ENCODE data around the gene GRM1. TPM values are rescaled to one million over a fixed set of nuclear protein-coding genes. Genes with fewer than 3 reads are reported as not detected.

Gene GRM1
- total RNA-seq, 2 donors from 2014 or later: 0.57 to 0.62 TPM

DNA sequence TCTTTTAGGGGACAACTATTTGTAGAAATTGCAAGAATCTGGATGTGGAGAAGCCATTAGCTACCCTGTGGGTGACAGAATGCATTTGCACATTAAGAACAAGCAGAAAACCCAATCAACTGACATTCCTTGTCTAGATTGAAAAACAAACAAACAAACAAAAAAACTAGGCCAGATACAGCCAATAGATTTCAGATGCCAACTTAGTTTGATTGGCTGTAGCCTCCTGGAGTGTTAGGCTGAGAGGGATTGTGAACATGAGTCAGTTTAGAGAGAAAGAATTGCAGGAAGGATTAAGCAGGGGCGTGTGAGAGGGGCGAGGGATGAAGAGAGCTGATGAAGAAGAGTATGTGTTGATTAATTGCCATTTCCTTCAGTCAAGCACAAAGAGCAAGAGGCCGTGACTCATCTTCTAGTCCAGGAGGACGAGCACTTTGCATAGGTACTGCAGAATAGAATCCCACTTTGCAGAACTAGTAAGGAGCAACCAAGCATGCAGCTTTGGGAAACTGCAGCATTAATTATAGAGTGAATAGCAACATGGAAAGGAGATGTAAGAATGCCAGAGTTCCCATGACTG lies 326.7 kb downstream of the GRM1 start:
- H3K4me1 Mint-ChIP-seq: peaks cover 59% of the 10 kb centered on the region
- Histone ChIP-seq H3K9ac (ENCODE audit: extremely low read depth, low read length, poor library complexity, severe bottlenecking) (no peak overlapping the region), H3K27ac (ENCODE audit: low read depth, low read length) (no peak overlapping the region), H3K4me1 (ENCODE audit: control insufficient read depth, insufficient read depth, low read length) (peaks cover 15% of the 10 kb centered on the region), H3K27me3 (ENCODE audit: control insufficient read depth, insufficient read depth, low read length, poor library complexity, severe bottlenecking) (no peaks in the 10 kb centered on the region), H3K9me3 (ENCODE audit: control insufficient read depth, low read length) (peaks cover 4% of the 10 kb centered on the region), H3K4me3 (ENCODE audit: low read length) (peak overlapping the region; percentile 57), H3K36me3 (ENCODE audit: control insufficient read depth, insufficient read depth, low read length) (no peaks in the 10 kb centered on the region)
- TF ChIP-seq, protein P1, sequence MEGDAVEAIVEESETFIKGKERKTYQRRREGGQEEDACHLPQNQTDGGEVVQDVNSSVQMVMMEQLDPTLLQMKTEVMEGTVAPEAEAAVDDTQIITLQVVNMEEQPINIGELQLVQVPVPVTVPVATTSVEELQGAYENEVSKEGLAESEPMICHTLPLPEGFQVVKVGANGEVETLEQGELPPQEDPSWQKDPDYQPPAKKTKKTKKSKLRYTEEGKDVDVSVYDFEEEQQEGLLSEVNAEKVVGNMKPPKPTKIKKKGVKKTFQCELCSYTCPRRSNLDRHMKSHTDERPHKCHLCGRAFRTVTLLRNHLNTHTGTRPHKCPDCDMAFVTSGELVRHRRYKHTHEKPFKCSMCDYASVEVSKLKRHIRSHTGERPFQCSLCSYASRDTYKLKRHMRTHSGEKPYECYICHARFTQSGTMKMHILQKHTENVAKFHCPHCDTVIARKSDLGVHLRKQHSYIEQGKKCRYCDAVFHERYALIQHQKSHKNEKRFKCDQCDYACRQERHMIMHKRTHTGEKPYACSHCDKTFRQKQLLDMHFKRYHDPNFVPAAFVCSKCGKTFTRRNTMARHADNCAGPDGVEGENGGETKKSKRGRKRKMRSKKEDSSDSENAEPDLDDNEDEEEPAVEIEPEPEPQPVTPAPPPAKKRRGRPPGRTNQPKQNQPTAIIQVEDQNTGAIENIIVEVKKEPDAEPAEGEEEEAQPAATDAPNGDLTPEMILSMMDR (conservative IDR thresholded peaks at IDR 0.05): no peak
- H3K27ac Mint-ChIP-seq: peak overlapping the region; percentile 16
- no peaks in the 10 kb centered on the region for H3K36me3 Mint-ChIP-seq (ENCODE audit: low read depth)
- H3K9me3 Mint-ChIP-seq: no peaks in the 10 kb centered on the region
- no peak overlapping the region for H3K4me3 Mint-ChIP-seq
- DNase-seq: peak; percentile 82
- WGBS, 2 experiments (ENCODE audit: insufficient coverage in 1 of 2, insufficient read length in 1 of 2): 29 to 31% methylated on average over 2 to 4 of the region's 4 CpGs
- H3K27me3 Mint-ChIP-seq (ENCODE audit: insufficient read depth): no peaks in the 10 kb centered on the region

DNA sequence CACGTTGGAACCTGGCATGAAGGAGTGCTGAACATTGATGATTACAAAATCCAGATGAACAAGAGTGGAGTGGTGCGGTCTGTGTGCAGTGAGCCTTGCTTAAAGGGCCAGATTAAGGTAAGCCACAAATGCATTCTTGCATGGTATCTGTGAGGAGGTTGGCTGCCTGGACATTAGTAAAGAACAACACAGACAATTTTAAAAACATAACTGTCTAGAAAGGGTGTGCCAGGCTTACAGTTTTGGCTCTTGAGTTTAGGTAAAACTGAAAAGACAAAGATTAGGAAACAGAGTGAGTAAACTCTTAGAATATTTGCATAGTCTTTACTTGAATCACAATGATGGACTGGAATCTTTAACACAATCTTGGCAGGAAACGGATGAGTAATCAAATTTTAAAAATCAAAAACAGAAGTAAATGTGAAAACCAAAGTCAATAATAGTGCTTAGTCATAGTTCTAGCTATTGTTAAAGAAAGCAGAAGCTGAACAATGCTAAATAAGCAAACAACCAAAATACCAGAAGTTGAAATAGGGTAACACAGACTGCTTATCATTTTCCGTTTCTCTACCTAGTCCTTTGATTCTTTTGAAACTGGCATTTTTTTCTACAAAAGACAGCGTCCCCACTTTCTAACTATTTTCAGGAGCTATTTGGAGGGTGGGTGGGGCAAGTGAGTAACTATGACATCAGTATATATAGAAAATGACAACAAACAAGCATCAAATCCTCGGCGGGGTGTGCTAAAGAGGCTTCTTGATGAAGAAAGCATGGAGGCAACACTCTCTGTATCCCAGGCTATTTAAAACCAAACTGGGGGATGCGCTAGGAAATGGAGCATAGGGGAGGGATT lies 328.9 kb downstream of the GRM1 start:
- no peak overlapping the region for H3K9ac ChIP-seq (ENCODE audit: extremely low read depth, low read length, poor library complexity, severe bottlenecking)
- peaks cover 4% of the 10 kb centered on the region for H3K9me3 ChIP-seq (ENCODE audit: control insufficient read depth, low read length)
- no peak overlapping the region for H3K27ac ChIP-seq (ENCODE audit: low read depth, low read length)
- WGBS, 2 experiments (ENCODE audit: insufficient coverage in 1 of 2, insufficient read length in 1 of 2): 91 to 93% methylated on average over 4 to 8 of the region's 8 CpGs
- no peak for DNase-seq
- H3K4me3 ChIP-seq (ENCODE audit: low read length): peak overlapping the region; percentile 8
- no peak overlapping the region for H3K4me3 Mint-ChIP-seq
- no peaks in the 10 kb centered on the region for H3K27me3 ChIP-seq (ENCODE audit: control insufficient read depth, insufficient read depth, low read length, poor library complexity, severe bottlenecking)
- peaks cover 10% of the 10 kb centered on the region for H3K4me1 ChIP-seq (ENCODE audit: control insufficient read depth, insufficient read depth, low read length)
- TF ChIP-seq, protein P1 (conservative IDR thresholded peaks at IDR 0.05): no peak
- H3K4me1 Mint-ChIP-seq: peaks cover 40% of the 10 kb centered on the region
- no peaks in the 10 kb centered on the region for H3K9me3 Mint-ChIP-seq
- H3K27me3 Mint-ChIP-seq (ENCODE audit: insufficient read depth): no peaks in the 10 kb centered on the region
- H3K36me3 ChIP-seq (ENCODE audit: control insufficient read depth, insufficient read depth, low read length): no peaks in the 10 kb centered on the region
- no peak overlapping the region for H3K27ac Mint-ChIP-seq
- no peaks in the 10 kb centered on the region for H3K36me3 Mint-ChIP-seq (ENCODE audit: low read depth)

DNA sequence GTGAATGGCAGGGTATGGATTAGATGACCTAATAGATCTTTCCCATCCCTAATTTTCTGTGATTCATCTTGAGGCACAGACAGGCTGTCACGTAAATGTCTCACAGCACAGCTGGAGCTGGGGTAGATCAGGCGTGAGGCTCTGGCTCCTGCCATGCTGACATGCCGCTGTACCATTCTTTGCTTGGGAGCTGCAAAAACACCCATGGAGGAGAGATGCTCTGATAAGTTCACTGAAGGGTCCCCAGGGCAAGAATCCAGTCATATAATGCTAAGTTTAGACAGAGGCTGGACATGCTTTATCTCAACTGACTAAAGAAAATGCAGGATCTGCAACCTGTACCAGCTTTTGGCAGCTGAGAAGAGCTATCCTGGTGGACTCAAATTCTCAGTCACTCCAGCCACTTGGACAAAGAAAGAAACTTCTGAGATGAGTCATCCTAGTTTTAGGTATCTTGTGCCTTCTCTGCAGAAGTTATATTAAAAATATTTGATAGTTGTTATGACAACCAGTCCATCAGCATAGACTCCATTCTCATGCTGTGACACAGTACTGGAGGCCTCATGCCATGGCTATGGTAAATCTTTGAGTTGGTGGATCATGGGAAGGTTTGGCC lies 329.7 kb downstream of the GRM1 start:
- 92 to 100% methylated on average over 1 to 3 of the region's 3 CpGs for WGBS, 2 experiments (ENCODE audit: insufficient coverage in 1 of 2, insufficient read length in 1 of 2)

More for the DNA sequence above, 329.7 kb downstream of the GRM1 start:
- Mint-ChIP-seq H3K4me3 (no peak overlapping the region), H3K27ac (no peak overlapping the region), H3K4me1 (peaks cover 40% of the 10 kb centered on the region), H3K9me3 (no peaks in the 10 kb centered on the region), H3K36me3 (ENCODE audit: low read depth) (no peaks in the 10 kb centered on the region), H3K27me3 (ENCODE audit: insufficient read depth) (no peaks in the 10 kb centered on the region)
- Histone ChIP-seq H3K27ac (ENCODE audit: low read depth, low read length) (no peak overlapping the region), H3K36me3 (ENCODE audit: control insufficient read depth, insufficient read depth, low read length) (no peaks in the 10 kb centered on the region), H3K4me3 (ENCODE audit: low read length) (no peak overlapping the region), H3K9ac (ENCODE audit: extremely low read depth, low read length, poor library complexity, severe bottlenecking) (no peak overlapping the region), H3K9me3 (ENCODE audit: control insufficient read depth, low read length) (peaks cover 4% of the 10 kb centered on the region), H3K27me3 (ENCODE audit: control insufficient read depth, insufficient read depth, low read length, poor library complexity, severe bottlenecking) (no peaks in the 10 kb centered on the region), H3K4me1 (ENCODE audit: control insufficient read depth, insufficient read depth, low read length) (peaks cover 10% of the 10 kb centered on the region)
- no peak for DNase-seq
- TF ChIP-seq, protein P1 (conservative IDR thresholded peaks at IDR 0.05): no peak

Data from endodermal cell (in vitro differentiated cells).